ENCODE data around the gene DOCK6. TPM values are rescaled to one million over a fixed set of nuclear protein-coding genes. Genes with fewer than 3 reads are reported as not detected.

DOCK6 gene
- polyA plus RNA-seq, 1 donor (not counting 4 experiments of a cell fraction or from before 2014, with no cell fraction given), result 9.1 TPM

- Histone ChIP-seq H3K79me2 (ENCODE audit: control insufficient read depth, insufficient read depth, low read length) (no peaks in the 10 kb centered on the region), H3K4me1 (ENCODE audit: control insufficient read depth, extremely low read depth, insufficient read depth, low read length) (no peaks in the 10 kb centered on the region), H3K36me3 (ENCODE audit: control insufficient read depth in 2 of 2, extremely low read depth in 1 of 2, insufficient read depth in 2 of 2, low read length in 2 of 2) (peaks cover 3% of the 10 kb centered on the region in 2 experiments), H3K9me3 (ENCODE audit: control insufficient read depth, low read depth, low read length) (no peaks in the 10 kb centered on the region), H3K27ac (ENCODE audit: control insufficient read depth, insufficient read depth, low read length) (no peak overlapping the region), H3K9ac (ENCODE audit: control insufficient read depth, extremely low read depth, insufficient read depth, low read length) (peak overlapping the region; percentile 60), H3K4me2 (ENCODE audit: control insufficient read depth, extremely low read depth, insufficient read depth, low read depth, low read length) (peak overlapping the region; percentile 90), H3K4me3 (ENCODE audit: control insufficient read depth in 2 of 3, extremely low read depth in 1 of 3, insufficient read depth in 2 of 3, low read depth in 1 of 3, low read length in 3 of 3) (peak overlapping the region; percentile 58 to 74 (median 59)), H4K20me1 (ENCODE audit: control insufficient read depth, extremely low read depth, insufficient read depth, low read length) (no peaks in the 10 kb centered on the region), H3K27me3 (ENCODE audit: control insufficient read depth, extremely low read depth, insufficient read depth, low read length) (no peaks in the 10 kb centered on the region), H3K9me1 (ENCODE audit: control insufficient read depth, extremely low read depth, insufficient read depth, low read length) (no peaks in the 10 kb centered on the region), H2AFZ (ENCODE audit: control insufficient read depth, low read length) (peak overlapping the region; percentile 90)
- TF ChIP-seq EZH2 (IDR thresholded peaks at IDR 0.05; ENCODE audit: low read length), result no peak
- dilution Hi-C loops (cut with MboI; ENCODE audit: extremely low pct_ligation_motif_present, low sequenced_read_pairs), result no loop called here
- no peak for DNase-seq (ENCODE audit: low read depth, low spot score)
- FAIRE-seq, result no peak
Observed at GRCh38 chr19:11196406-11197287, 65.7 kb downstream of the DOCK6 start.

GRCh38 chr19:11195681-11196080 lies 66.6 kb downstream of the DOCK6 start:
- no peak overlapping the region for H2AFZ ChIP-seq (ENCODE audit: control insufficient read depth, low read length)
- H4K20me1 ChIP-seq (ENCODE audit: control insufficient read depth, extremely low read depth, insufficient read depth, low read length), result no peaks in the 10 kb centered on the region
- peaks cover 2 to 3% of the 10 kb centered on the region in 2 experiments for H3K36me3 ChIP-seq (ENCODE audit: control insufficient read depth in 2 of 2, extremely low read depth in 1 of 2, insufficient read depth in 2 of 2, low read length in 2 of 2)
- H3K27me3 ChIP-seq (ENCODE audit: control insufficient read depth, extremely low read depth, insufficient read depth, low read length), result no peaks in the 10 kb centered on the region
- no peak overlapping the region for H3K27ac ChIP-seq (ENCODE audit: control insufficient read depth, insufficient read depth, low read length)
- H3K4me3 ChIP-seq (ENCODE audit: control insufficient read depth in 2 of 3, extremely low read depth in 1 of 3, insufficient read depth in 2 of 3, low read depth in 1 of 3, low read length in 3 of 3), result no peak overlapping the region
- no peak overlapping the region for H3K9ac ChIP-seq (ENCODE audit: control insufficient read depth, extremely low read depth, insufficient read depth, low read length)
- no peaks in the 10 kb centered on the region for H3K4me1 ChIP-seq (ENCODE audit: control insufficient read depth, extremely low read depth, insufficient read depth, low read length)
- H3K4me2 ChIP-seq (ENCODE audit: control insufficient read depth, extremely low read depth, insufficient read depth, low read depth, low read length), result no peak overlapping the region
- no peaks in the 10 kb centered on the region for H3K79me2 ChIP-seq (ENCODE audit: control insufficient read depth, insufficient read depth, low read length)
- no peaks in the 10 kb centered on the region for H3K9me1 ChIP-seq (ENCODE audit: control insufficient read depth, extremely low read depth, insufficient read depth, low read length)
- dilution Hi-C loops (cut with MboI; ENCODE audit: extremely low pct_ligation_motif_present, low sequenced_read_pairs), result no loop called here
- DNase-seq (ENCODE audit: low read depth, low spot score) (no peak), FAIRE-seq (no peak)
- TF ChIP-seq, protein P1, sequence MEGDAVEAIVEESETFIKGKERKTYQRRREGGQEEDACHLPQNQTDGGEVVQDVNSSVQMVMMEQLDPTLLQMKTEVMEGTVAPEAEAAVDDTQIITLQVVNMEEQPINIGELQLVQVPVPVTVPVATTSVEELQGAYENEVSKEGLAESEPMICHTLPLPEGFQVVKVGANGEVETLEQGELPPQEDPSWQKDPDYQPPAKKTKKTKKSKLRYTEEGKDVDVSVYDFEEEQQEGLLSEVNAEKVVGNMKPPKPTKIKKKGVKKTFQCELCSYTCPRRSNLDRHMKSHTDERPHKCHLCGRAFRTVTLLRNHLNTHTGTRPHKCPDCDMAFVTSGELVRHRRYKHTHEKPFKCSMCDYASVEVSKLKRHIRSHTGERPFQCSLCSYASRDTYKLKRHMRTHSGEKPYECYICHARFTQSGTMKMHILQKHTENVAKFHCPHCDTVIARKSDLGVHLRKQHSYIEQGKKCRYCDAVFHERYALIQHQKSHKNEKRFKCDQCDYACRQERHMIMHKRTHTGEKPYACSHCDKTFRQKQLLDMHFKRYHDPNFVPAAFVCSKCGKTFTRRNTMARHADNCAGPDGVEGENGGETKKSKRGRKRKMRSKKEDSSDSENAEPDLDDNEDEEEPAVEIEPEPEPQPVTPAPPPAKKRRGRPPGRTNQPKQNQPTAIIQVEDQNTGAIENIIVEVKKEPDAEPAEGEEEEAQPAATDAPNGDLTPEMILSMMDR (optimal IDR thresholded peaks at IDR 0.05 in 1 of 3, IDR thresholded peaks at IDR 0.05 in 1 of 3, conservative IDR thresholded peaks at IDR 0.05 in 1 of 3; ENCODE audit: extremely low read depth in 1 of 3, insufficient read depth in 2 of 3, low read length in 3 of 3), result no peak
- no peak for TF ChIP-seq EZH2 (IDR thresholded peaks at IDR 0.05; ENCODE audit: low read length)
- no peaks in the 10 kb centered on the region for H3K9me3 ChIP-seq (ENCODE audit: control insufficient read depth, low read depth, low read length)

All from keratinocyte (primary cell).